A549 treated with ZK216348 at 1 μM for 4 hours (cell line): ENCODE results near the gene GIPC1. TPM values are rescaled to one million over a fixed set of nuclear protein-coding genes. Genes with fewer than 3 reads are reported as not detected.

Source experiments
- total RNA-seq: library from RNA; stranded (reverse); fragments of 200-300 nt; extraction: Qiagen RNA extraction; gene quantifications from 5 replicates; pipeline ENCODE4 v1.2.3, GENCODE V29; 2022; ENCODE audit warnings: low read depth

The GIPC1 gene
- total RNA-seq = 69.8 to 141 TPM (median 139 TPM) in 5 replicates

GRCh38 chr19:14496029-14496833 is at the start of gene GIPC1:
Gene GIPC1, minus strand, starts transcription at chr19:14496127. Its CDS starts 13,151 bp downstream, at chr19:14482976.

GRCh38 chr19:14529254-14530004 is 33.5 kb upstream of the GIPC1 start, which contains the start of gene TECR:
Gene TECR, plus strand, starts transcription at chr19:14529594. Its CDS starts 103 bp downstream, at chr19:14529697.

GRCh38 chr19:14517840-14518505 is 22.0 kb upstream of the GIPC1 start, which contains the start of gene DNAJB1:
Gene DNAJB1, minus strand, starts transcription at chr19:14518397. Its CDS starts 48 bp downstream, at chr19:14518349.

GRCh38 chr19:14475251-14476073 is 20.5 kb downstream of the GIPC1 start, which contains the start of gene PTGER1:
Gene PTGER1, minus strand, starts transcription at chr19:14475354. Its CDS starts 1,034 bp downstream, at chr19:14474320.

GRCh38 chr19:14432791-14433553 is 63.0 kb downstream of the GIPC1 start, which contains the start of gene PKN1:
Gene PKN1, plus strand, starts transcription at chr19:14433306. Its CDS starts 216 bp downstream, at chr19:14433522.

Other genes starting within 250 kb of the GIPC1 start
- gene ADGRE5, start 114.7 kb downstream of the GIPC1 start, total RNA-seq = 58.3 to 92.8 TPM (median 84.1 TPM) in 5 replicates
- 101 to 140 TPM (median 126 TPM) in 5 replicates for gene DDX39A, start 76.8 kb downstream of the GIPC1 start, total RNA-seq
- gene PKN1, start 62.8 kb downstream of the GIPC1 start, total RNA-seq = 45.7 to 82.7 TPM (median 78.9 TPM) in 5 replicates
- gene PTGER1, start 20.8 kb downstream of the GIPC1 start, total RNA-seq = 0.16 TPM in 1 of 5 replicates, not detected in the others
- gene DNAJB1, start 22.3 kb upstream of the GIPC1 start, total RNA-seq = 161 to 233 TPM (median 204 TPM) in 5 replicates
- gene TECR, start 33.5 kb upstream of the GIPC1 start, total RNA-seq = 124 to 196 TPM (median 175 TPM) in 5 replicates
- 141 to 211 TPM (median 194 TPM) in 5 replicates for gene NDUFB7, start 75.9 kb upstream of the GIPC1 start, total RNA-seq
- gene CLEC17A, start 87.0 kb upstream of the GIPC1 start, total RNA-seq = not detected in 5 replicates
- not detected in 5 replicates for gene ADGRE3, start 178.7 kb upstream of the GIPC1 start, total RNA-seq
- gene ZNF333, start 193.9 kb upstream of the GIPC1 start, total RNA-seq = 1.2 to 3.8 TPM (median 3.4 TPM) in 5 replicates